HepG2 (cell line): ENCODE results near the gene NAA35. TPM values are rescaled to one million over a fixed set of nuclear protein-coding genes. Genes with fewer than 3 reads are reported as not detected.

Source experiments
- ARNT ChIP-seq: fragments of 450-650 bp; IDR thresholded peaks from 2 replicates; pipeline ENCODE4 v1.6.1; 2017
- ATF4 ChIP-seq, 2 experiments: fragments of 450-650 bp in 1 of 2; sonication (generic) in 1 of 2; formaldehyde crosslinking; IDR thresholded peaks; 2 replicates each; pipeline versions ENCODE4 v1.5.0 to v1.8.0; 2020 to 2022; ENCODE audit warnings: mild to moderate bottlenecking in 1 of 2, missing genetic modification reagents in 1 of 2
- DMTF1 ChIP-seq: sonication (generic); formaldehyde crosslinking; IDR thresholded peaks from 2 replicates; pipeline ENCODE4 v1.4.0; 2020; ENCODE audit warnings: mild to moderate bottlenecking, missing genetic modification reagents
- DR1 ChIP-seq: sonication (generic); formaldehyde crosslinking; IDR thresholded peaks from 2 replicates; pipeline ENCODE4 v1.8.0; 2021; ENCODE audit warnings: mild to moderate bottlenecking, missing genetic modification reagents, inconsistent platforms
- ELF4 ChIP-seq: sonication (generic); formaldehyde crosslinking; IDR thresholded peaks from 2 replicates; pipeline ENCODE4 v1.5.0; 2020; ENCODE audit warnings: missing genetic modification reagents, mild to moderate bottlenecking, moderate library complexity, borderline replicate concordance
- GZF1 ChIP-seq: sonication (generic); formaldehyde crosslinking; IDR thresholded peaks from 2 replicates; pipeline ENCODE4 v1.5.1; 2020; ENCODE audit warnings: mild to moderate bottlenecking, missing genetic modification reagents
- HNF4A ChIP-seq: sonication (generic); formaldehyde crosslinking; IDR thresholded peaks from 2 replicates; pipeline ENCODE4 v1.4.0; 2020; ENCODE audit warnings: missing genetic modification reagents
- NCOA1 ChIP-seq: sonication (generic); formaldehyde crosslinking; IDR thresholded peaks from 2 replicates; pipeline ENCODE4 v1.9.0; 2021; ENCODE audit warnings: missing genetic modification reagents
- NR2F6 ChIP-seq, 2 experiments: IDR thresholded peaks; 2 replicates each; pipeline ENCODE4 v1.6.1; 2016; ENCODE audit warnings: antibody characterized with exemption in 1 of 2, mild to moderate bottlenecking in 1 of 2
- PRPF4 ChIP-seq: fragments of 200-400 bp; formaldehyde crosslinking; IDR thresholded peaks from 2 replicates; pipeline ENCODE4 v1.6.1; 2016; ENCODE audit warnings: low read length, low read depth; ENCODE audit not compliant: poor library complexity, severe bottlenecking
- STAT6 ChIP-seq: sonication (generic); formaldehyde crosslinking; IDR thresholded peaks from 2 replicates; pipeline ENCODE4 v1.4.0; 2020; ENCODE audit warnings: missing genetic modification reagents, mild to moderate bottlenecking, borderline replicate concordance
- TAF1 ChIP-seq: sonication (generic); formaldehyde crosslinking; IDR thresholded peaks from 2 replicates; pipeline ENCODE4 v1.4.0; 2020; ENCODE audit warnings: missing genetic modification reagents
- ZFP36 ChIP-seq: fragments of 150-350 bp; IDR thresholded peaks from 2 replicates; pipeline ENCODE4 v1.6.1; 2018; ENCODE audit warnings: borderline replicate concordance, low read length, low read depth; ENCODE audit not compliant: partially characterized antibody
- ZNF292 ChIP-seq: sonication (generic); formaldehyde crosslinking; IDR thresholded peaks from 2 replicates; pipeline ENCODE4 v1.8.1; 2022; ENCODE audit warnings: mild to moderate bottlenecking, low read depth, missing genetic modification reagents, borderline replicate concordance
- ZNF607 ChIP-seq: sonication (generic); formaldehyde crosslinking; IDR thresholded peaks from 2 replicates; pipeline ENCODE4 v1.5.1; 2020; ENCODE audit warnings: missing genetic modification reagents, mild to moderate bottlenecking, borderline replicate concordance
- ZNF614 ChIP-seq: IDR thresholded peaks from 2 replicates; pipeline ENCODE4 v1.6.1; 2018; ENCODE audit warnings: missing biosample characterization, missing genetic modification reagents, inconsistent platforms, borderline replicate concordance
- ZNF747 ChIP-seq: sonication (generic); formaldehyde crosslinking; IDR thresholded peaks from 2 replicates; pipeline ENCODE4 v1.8.1; 2023; ENCODE audit warnings: missing genetic modification reagents, mild to moderate bottlenecking, borderline replicate concordance
- ZNF883 ChIP-seq: sonication (generic); formaldehyde crosslinking; IDR thresholded peaks from 2 replicates; pipeline ENCODE4 v1.5.1; 2020; ENCODE audit warnings: mild to moderate bottlenecking, missing genetic modification reagents; ENCODE audit errors: not compliant biosample characterization
- ZSCAN21 ChIP-seq: sonication (generic); formaldehyde crosslinking; IDR thresholded peaks from 2 replicates; pipeline ENCODE4 v1.8.0; 2022; ENCODE audit warnings: mild to moderate bottlenecking, missing genetic modification reagents, moderate library complexity, borderline replicate concordance
- polyA plus RNA-seq, 8 experiments: library from polyadenylated mRNA; depleted of rRNA in 3 of 8; stranded (reverse) in 7 of 8; unstranded in 1 of 8; fragments of >200 nt; fragmentation: Illumina TruSeq in 4 of 8; extraction: Trizol in 4 of 8; gene quantifications; 2 replicates each; pipeline versions ENCODE4 v1.2.1 to v1.2.3, GENCODE V29; 2011 to 2016; ENCODE audit warnings: low read depth in 4 of 8, missing spikeins in 1 of 8, mixed read lengths in 1 of 8; ENCODE audit not compliant: insufficient read depth in 1 of 8
- total RNA-seq, 5 experiments: library from RNA; depleted of rRNA; stranded (reverse); fragments of >200 nt; fragmentation: Illumina TruSeq; extraction: Trizol; gene quantifications; 2 replicates each; pipeline ENCODE4 v1.2.3, GENCODE V29; 2016; ENCODE audit warnings: low read depth in 1 of 5
- TF ChIP-seq, protein P1 (sequence below), 2 experiments: IDR thresholded peaks; 2 replicates each; pipeline ENCODE4 v1.6.1; 2011 to 2012; ENCODE audit warnings: low read length in 2 of 2, borderline replicate concordance in 1 of 2, low read depth in 1 of 2, mild to moderate bottlenecking in 1 of 2, moderate library complexity in 1 of 2

The NAA35 gene
- total and polyA plus RNA-seq, 2 of the 13 experiments (the other 11 are each of a cell fraction or from before 2014, with no cell fraction given), result 21.6 to 28.9 TPM

DNA sequence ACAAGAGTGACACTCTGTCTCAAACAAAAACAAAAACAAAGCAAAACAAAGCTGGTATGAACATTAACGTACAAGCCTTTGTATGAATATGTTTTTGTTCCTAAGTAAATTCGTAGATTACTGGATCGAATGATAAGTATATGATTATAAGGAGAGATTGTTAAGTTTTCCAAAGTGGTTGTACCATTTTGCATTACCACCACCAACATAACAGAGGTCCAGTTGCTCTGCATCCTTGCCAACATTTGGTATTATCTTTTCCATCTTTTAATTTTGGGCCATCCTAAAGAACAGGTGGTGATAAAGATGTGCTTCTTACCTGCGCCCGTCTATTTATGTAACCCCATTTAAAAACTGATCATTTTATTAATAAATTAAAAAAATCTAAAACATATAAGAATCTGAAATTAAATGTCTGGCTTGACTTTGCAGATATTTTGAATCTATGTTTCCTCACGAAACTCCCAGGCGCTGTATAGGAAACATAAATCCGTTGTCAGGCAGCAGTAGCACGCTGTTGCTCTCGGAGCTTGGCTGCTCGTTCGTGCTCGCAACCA lies 593 bp upstream of the NAA35 start (continued):
- TF ChIP-seq TAF1 (CRISPR knock-in tag) (peak; percentile 78), ZNF292 (CRISPR knock-in tag) (no peak), ZFP36 (peak; percentile 75), ZNF747 (CRISPR knock-in tag) (no peak), PRPF4 (no peak), ZNF614 (CRISPR knock-in tag) (no peak), NCOA1 (no peak), STAT6 (CRISPR knock-in tag) (no peak), NR2F6 (IDR thresholded peaks at IDR 0.05) (no peak), NR2F6 (CRISPR knock-in tag; IDR thresholded peaks at IDR 0.05) (0 out of 2 replicates have a peak, but pooled peaks have one; percentile 6), HNF4A (CRISPR knock-in tag) (no peak), ZSCAN21 (CRISPR knock-in tag) (0 out of 2 replicates have a peak, but pooled peaks have one; percentile 33), DR1 (no peak), DMTF1 (CRISPR knock-in tag) (no peak), ZNF607 (CRISPR knock-in tag) (no peak), ATF4 (CRISPR knock-in tag; IDR thresholded peaks at IDR 0.05) (no peak), ELF4 (CRISPR knock-in tag) (no peak), ARNT (no peak), ZNF883 (CRISPR knock-in tag) (no peak), GZF1 (CRISPR knock-in tag) (no peak)
- TF ChIP-seq, protein P1, sequence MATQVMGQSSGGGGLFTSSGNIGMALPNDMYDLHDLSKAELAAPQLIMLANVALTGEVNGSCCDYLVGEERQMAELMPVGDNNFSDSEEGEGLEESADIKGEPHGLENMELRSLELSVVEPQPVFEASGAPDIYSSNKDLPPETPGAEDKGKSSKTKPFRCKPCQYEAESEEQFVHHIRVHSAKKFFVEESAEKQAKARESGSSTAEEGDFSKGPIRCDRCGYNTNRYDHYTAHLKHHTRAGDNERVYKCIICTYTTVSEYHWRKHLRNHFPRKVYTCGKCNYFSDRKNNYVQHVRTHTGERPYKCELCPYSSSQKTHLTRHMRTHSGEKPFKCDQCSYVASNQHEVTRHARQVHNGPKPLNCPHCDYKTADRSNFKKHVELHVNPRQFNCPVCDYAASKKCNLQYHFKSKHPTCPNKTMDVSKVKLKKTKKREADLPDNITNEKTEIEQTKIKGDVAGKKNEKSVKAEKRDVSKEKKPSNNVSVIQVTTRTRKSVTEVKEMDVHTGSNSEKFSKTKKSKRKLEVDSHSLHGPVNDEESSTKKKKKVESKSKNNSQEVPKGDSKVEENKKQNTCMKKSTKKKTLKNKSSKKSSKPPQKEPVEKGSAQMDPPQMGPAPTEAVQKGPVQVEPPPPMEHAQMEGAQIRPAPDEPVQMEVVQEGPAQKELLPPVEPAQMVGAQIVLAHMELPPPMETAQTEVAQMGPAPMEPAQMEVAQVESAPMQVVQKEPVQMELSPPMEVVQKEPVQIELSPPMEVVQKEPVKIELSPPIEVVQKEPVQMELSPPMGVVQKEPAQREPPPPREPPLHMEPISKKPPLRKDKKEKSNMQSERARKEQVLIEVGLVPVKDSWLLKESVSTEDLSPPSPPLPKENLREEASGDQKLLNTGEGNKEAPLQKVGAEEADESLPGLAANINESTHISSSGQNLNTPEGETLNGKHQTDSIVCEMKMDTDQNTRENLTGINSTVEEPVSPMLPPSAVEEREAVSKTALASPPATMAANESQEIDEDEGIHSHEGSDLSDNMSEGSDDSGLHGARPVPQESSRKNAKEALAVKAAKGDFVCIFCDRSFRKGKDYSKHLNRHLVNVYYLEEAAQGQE (IDR thresholded peaks at IDR 0.05; ENCODE audit: borderline replicate concordance in 1 of 2, low read depth in 1 of 2, low read length in 2 of 2), result 0 out of 4 replicates have a peak, but pooled peaks of 1 of the 2 experiments have one; percentile 38
